T-helper 2 cell treated with Interferon-gamma antibody and Interleukin-4, amounts not matched to agents 5 μg/mL and 100 μg/mL, for 36 hours (primary cell): ENCODE data around the gene RAB31.
"Not testable (repeated sequence)": the region's sequence is repeated elsewhere in the genome, so short reads cannot be mapped to it uniquely, and the experiment has no call there.

ENCODE experiments used
- DNase-seq: peaks from one replicate; pipeline ENCODE4 v3.0.0; 2021; ENCODE audit warnings: low spot score
- H3K27ac Mint-ChIP-seq: one replicate; pipeline ENCODE4 v1.8.0; 2021; ENCODE audit warnings: mild to moderate bottlenecking, mixed read lengths
- H3K27me3 Mint-ChIP-seq: one replicate; pipeline ENCODE4 v1.8.0; 2021; ENCODE audit warnings: low read depth, mixed read lengths
- H3K36me3 Mint-ChIP-seq: one replicate; pipeline ENCODE4 v1.8.0; 2021; ENCODE audit warnings: low read depth, mixed read lengths
- H3K4me1 Mint-ChIP-seq: one replicate; pipeline ENCODE4 v1.8.0; 2021; ENCODE audit warnings: low read depth, mixed read lengths
- H3K4me3 Mint-ChIP-seq: one replicate; pipeline ENCODE4 v1.8.0; 2022; ENCODE audit warnings: mild to moderate bottlenecking, moderate library complexity, mixed read lengths
- H3K9me3 Mint-ChIP-seq: one replicate; pipeline ENCODE4 v1.8.0; 2021; ENCODE audit warnings: mixed read lengths

Gene RAB31

DNA sequence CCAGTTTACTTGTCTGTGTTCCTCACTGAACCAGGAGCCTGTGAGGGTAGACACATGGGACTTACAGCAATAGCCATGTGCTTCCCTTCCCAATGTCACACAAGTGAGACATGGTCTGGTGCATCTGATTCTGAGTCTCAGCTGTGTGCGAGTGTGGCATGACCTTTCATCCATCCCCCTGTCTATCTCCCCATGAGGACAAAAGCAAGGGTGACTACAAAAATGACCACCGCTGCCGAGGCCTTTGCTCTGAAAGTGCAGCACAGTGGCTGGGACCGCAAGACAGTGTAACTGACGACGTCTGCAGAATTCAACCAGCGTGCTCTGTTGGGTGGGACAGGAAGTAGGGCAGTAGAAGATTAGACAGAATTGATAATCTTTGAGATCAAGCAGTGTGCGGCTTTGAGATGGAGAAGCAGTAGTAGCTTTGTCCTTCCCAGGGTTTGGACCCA lies 50.5 kb downstream of the RAB31 start:
- no peak for DNase-seq
- Mint-ChIP-seq H3K27ac (no peak overlapping the region), H3K9me3 (no peaks in the 10 kb centered on the region), H3K27me3 (peaks cover 3% of the 10 kb centered on the region), H3K4me1 (peaks cover 10% of the 10 kb centered on the region), H3K36me3 (no peaks in the 10 kb centered on the region), H3K4me3 (peak overlapping the region; percentile 44)

- Mint-ChIP-seq H3K27me3 (peaks cover 5% of the 10 kb centered on the region), H3K9me3 (no peaks in the 10 kb centered on the region), H3K27ac (no peak overlapping the region), H3K4me1 (peaks cover 10% of the 10 kb centered on the region), H3K36me3 (no peaks in the 10 kb centered on the region), H3K4me3 (no peak overlapping the region)
- no peak for DNase-seq
These were observed 52.5 kb downstream of the RAB31 start for GRCh38 chr18:9760641-9761040.

DNA sequence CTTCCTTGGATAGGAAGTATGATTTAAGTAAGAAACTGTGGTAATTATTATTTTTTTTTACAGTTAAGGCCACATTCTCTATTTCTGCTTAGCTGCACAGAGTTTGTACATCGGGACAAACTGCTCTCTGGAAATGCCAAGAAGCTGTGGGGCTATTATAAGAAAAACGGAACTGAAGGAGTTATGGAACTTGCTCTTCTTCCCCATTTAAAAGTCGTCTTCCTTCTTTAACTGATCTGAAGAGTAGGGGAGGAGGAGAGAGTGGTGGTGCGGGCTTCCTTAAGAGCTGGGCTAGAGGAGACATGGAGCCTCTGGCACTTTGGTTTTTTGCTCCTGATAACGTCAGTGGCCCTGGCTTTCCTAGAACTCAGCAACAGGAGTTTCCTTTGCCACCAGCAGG lies 54.4 kb downstream of the RAB31 start:
- Mint-ChIP-seq H3K9me3 (no peaks in the 10 kb centered on the region), H3K27ac (no peak overlapping the region), H3K4me1 (peaks cover 10% of the 10 kb centered on the region), H3K27me3 (peaks cover 8% of the 10 kb centered on the region), H3K4me3 (no peak overlapping the region), H3K36me3 (no peaks in the 10 kb centered on the region)
- DNase-seq, result no peak

GRCh38 chr18:9763157-9763556 lies 55.1 kb downstream of the RAB31 start:
- Mint-ChIP-seq H3K4me3 (no peak overlapping the region), H3K27ac (no peak overlapping the region), H3K27me3 (peaks cover 11% of the 10 kb centered on the region), H3K4me1 (peaks cover 10% of the 10 kb centered on the region), H3K9me3 (no peaks in the 10 kb centered on the region), H3K36me3 (no peaks in the 10 kb centered on the region)
- DNase-seq, result no peak

DNA sequence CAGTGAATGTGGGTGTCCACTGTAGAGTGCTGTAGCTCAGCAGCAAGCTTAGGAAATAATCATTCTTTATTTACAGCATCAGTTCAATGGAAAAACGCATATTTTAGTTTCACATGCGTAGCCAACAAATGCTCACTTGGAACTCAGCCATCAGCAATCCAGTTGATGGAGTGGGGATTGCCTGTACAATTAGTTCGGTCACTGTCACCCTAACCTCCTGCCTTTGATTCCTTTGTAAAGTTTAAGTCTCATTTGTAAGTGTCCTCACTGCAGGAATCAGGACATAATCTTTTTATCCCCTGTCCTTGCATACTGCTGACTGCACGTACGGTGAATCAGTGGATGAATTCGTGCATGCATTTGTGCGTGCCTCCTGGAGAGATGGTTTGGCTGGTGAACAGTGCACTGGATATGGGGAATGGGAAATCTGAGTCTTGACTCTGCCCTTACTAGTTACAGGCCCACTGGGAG lies 55.9 kb downstream of the RAB31 start:
- H3K27me3 Mint-ChIP-seq, result peaks cover 11% of the 10 kb centered on the region
- no peaks in the 10 kb centered on the region for H3K9me3 Mint-ChIP-seq
- H3K36me3 Mint-ChIP-seq, result no peaks in the 10 kb centered on the region
- H3K4me3 Mint-ChIP-seq, result no peak overlapping the region
- H3K4me1 Mint-ChIP-seq, result peaks cover 2% of the 10 kb centered on the region
- H3K27ac Mint-ChIP-seq, result no peak overlapping the region
- no peak for DNase-seq

- no peaks in the 10 kb centered on the region for H3K9me3 Mint-ChIP-seq
- H3K36me3 Mint-ChIP-seq, result no peaks in the 10 kb centered on the region
- H3K27me3 Mint-ChIP-seq, result peaks cover 21% of the 10 kb centered on the region
- no peak for DNase-seq
- no peaks in the 10 kb centered on the region for H3K4me1 Mint-ChIP-seq
- no peak overlapping the region for H3K27ac Mint-ChIP-seq
- no peak overlapping the region for H3K4me3 Mint-ChIP-seq
These were observed 57.4 kb downstream of the RAB31 start for GRCh38 chr18:9765501-9765900.

- H3K27ac Mint-ChIP-seq, result no peak overlapping the region
- H3K4me1 Mint-ChIP-seq, result no peaks in the 10 kb centered on the region
- no peak for DNase-seq
These were observed 58.0 kb downstream of the RAB31 start for GRCh38 chr18:9766076-9766481.

GRCh38 chr18:9766740-9767139 lies 58.6 kb downstream of the RAB31 start:
- Mint-ChIP-seq H3K4me3 (no peak overlapping the region), H3K36me3 (no peaks in the 10 kb centered on the region), H3K4me1 (peaks cover 1% of the 10 kb centered on the region), H3K27ac (no peak overlapping the region), H3K9me3 (no peaks in the 10 kb centered on the region), H3K27me3 (peaks cover 24% of the 10 kb centered on the region)
- DNase-seq, result no peak

More at GRCh38 chr18:9766076-9766481, 58.0 kb downstream of the RAB31 start:
- Mint-ChIP-seq H3K27me3 (peaks cover 20% of the 10 kb centered on the region), H3K36me3 (no peaks in the 10 kb centered on the region), H3K4me3 (no peak overlapping the region), H3K9me3 (no peaks in the 10 kb centered on the region)

DNA sequence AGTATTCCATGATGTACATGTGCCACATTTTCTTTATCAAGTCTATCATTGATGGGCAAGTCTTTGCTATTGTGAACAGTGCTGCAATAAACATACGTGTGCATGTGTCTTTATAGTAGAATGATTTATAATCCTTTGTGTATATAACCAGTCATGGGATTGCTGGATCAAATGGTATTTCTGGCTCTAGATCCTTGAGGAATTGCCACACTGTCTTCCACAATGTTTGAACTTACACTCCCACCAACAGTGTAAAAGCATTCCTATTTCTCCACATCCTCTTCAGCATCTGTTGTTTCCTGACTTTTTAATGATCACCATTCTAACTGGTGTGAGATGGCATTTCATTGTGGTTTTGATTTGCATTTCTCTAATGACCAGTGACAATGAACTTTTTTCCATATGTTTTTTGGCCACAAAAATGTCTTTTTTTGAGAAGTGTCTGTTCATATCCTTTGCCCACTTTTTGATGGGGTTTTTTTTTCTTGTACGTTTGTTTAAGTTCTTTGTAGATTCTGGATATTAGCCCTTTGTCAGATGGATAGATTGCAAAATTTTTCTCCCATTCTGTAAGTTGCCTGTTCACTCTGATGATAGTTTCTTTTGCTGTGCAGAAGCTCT lies 60.1 kb downstream of the RAB31 start:
- H3K4me1 Mint-ChIP-seq, H3K4me3 Mint-ChIP-seq, H3K27ac Mint-ChIP-seq, H3K9me3 Mint-ChIP-seq, H3K36me3 Mint-ChIP-seq, DNase-seq: not testable (repeated sequence)
- H3K27me3 Mint-ChIP-seq, result peaks cover 34% of the 10 kb centered on the region

DNA sequence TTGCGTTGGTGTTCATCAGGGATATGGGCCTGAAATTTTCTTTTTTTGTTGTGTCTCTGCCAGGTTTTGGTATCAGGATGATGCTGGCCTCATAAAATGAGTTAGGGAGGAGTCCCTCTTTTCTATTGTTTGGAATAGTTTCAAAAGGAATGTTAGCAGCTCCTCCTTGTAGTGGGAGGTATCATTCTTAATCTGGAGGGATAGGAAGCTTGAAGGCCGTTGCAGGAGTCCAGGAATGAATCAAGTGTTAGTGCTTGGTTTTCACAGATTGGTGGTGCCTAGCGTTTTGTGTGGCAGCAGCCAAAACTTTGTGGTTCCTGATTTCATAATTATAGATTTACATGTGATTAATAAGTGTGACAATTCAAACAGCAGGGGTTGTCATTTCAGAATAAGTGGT lies 62.0 kb downstream of the RAB31 start:
- not testable (repeated sequence) for H3K36me3 Mint-ChIP-seq, H3K4me1 Mint-ChIP-seq, DNase-seq, H3K27ac Mint-ChIP-seq, H3K4me3 Mint-ChIP-seq, H3K9me3 Mint-ChIP-seq
- peaks cover 35% of the 10 kb centered on the region for H3K27me3 Mint-ChIP-seq

DNA sequence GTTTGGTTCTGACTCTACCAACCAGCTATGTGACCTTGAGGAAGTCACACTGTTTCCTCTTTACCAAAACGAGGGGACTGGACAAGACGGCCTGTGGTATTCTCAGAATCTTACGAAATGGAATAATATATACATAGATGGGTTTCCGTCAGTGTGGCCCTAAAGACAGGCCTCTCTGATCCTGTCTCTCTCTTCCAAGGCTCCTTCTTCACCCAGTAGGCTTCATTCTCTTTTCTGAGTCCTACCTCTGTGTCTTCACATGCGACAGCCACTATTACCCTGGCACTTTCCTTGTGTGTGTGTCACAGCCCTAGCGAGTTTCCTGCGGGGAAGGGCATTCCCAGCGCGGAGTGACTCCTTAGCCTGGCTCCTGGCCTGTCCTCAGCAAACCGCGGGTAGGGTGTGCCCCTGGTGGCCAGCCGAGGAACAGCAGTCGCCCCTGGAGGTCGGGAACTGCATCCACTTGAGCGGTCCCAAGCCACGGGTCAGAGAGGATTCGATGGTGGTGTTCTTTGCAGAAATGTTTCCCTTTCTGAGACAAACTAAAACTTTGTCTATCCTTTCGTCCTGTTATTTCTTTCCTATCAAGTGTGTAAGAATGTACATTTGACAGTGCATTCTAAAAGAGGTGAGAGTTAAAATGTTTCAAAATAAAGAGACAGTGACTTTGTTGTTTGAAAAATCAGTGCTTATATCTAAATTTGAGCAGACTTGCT lies 63.3 kb downstream of the RAB31 start:
- Mint-ChIP-seq H3K4me3 (no peak overlapping the region), H3K27ac (no peak overlapping the region), H3K36me3 (no peaks in the 10 kb centered on the region), H3K9me3 (no peaks in the 10 kb centered on the region), H3K4me1 (peaks cover 1% of the 10 kb centered on the region), H3K27me3 (peaks cover 39% of the 10 kb centered on the region)
- peak; percentile 49 for DNase-seq

DNA sequence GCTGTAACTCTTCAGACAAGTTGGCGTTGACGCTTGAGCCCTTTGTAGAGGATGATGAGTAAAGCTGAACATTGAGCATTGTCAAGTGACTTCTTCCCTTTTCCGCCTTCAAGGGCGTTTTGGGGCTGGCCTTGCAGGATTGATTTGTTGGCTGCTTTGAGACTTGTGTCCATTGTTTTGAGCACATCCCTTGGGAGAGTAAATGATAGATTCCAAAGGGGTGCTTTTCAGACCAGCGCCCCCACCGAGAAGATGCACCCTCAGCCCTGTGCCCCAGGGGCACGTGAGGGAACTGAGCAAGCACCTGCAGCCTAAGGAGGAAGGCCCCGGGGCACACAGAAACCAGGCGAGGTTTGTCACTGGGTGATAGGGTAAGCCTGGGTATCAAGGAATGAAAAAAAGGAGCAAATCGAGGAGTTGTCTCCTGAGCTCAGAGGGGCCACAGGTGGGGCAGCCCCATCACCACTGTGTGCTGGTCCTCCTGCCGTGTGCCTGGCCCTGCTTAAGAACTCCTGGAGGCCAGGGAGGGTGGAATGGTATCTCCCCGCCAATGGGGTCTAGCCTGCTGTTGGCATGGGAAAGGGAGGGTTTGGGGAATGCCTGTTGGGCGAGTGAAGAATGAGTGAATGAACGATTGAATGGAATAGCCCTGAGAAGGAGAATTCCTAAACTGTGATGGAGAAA lies 64.0 kb downstream of the RAB31 start:
- Mint-ChIP-seq H3K4me3 (no peak overlapping the region), H3K27ac (no peak overlapping the region), H3K27me3 (peaks cover 39% of the 10 kb centered on the region), H3K36me3 (no peaks in the 10 kb centered on the region), H3K9me3 (no peaks in the 10 kb centered on the region), H3K4me1 (peaks cover 1% of the 10 kb centered on the region)
- DNase-seq, result no peak

DNA sequence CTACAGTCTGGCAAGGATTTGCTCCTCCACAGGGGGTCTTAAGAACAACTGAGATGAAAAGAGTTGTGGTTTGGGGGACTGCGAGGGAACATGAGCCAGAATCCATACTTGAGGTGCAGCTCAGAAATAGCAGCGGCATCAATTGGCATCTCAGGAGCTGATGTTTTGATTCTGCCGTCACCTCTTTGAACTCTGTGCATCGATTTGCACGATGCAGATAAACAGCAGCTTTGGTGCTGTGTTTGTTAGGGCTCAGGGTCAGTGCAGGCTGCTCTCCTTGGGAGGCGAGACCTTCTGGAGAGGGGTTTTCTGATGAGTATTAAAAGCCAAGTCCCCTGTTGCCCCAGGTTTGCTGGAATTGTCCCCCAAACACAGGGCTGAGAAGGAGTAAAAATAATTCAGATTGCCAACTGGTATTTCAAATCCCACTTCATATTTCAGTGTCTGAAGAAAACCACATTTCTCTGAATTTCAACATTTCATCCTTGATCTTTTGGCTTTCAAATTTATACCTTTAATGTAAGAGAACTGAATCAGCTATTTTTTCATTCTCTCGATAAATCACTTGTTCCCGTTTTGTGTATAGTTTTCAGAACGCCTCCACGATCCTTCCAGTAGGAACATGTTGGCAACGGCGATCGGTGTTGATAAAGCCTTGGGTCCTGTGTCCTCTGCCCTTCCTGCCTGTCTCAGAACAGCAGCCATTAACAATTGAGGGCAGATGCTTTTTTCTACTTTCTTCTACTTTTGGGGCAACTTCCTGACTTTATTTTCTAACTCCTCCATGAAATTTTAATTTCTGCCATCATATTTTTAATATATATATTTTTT lies 65.0 kb downstream of the RAB31 start:
- no peaks in the 10 kb centered on the region for H3K36me3 Mint-ChIP-seq
- DNase-seq, result no peak
- no peak overlapping the region for H3K4me3 Mint-ChIP-seq
- peaks cover 33% of the 10 kb centered on the region for H3K27me3 Mint-ChIP-seq
- H3K4me1 Mint-ChIP-seq, result peaks cover 1% of the 10 kb centered on the region
- no peak overlapping the region for H3K27ac Mint-ChIP-seq
- H3K9me3 Mint-ChIP-seq, result no peaks in the 10 kb centered on the region
